Measurements from ENCODE around the gene TBC1D8. TPM values are rescaled to one million over a fixed set of nuclear protein-coding genes. Genes with fewer than 3 reads are reported as not detected.
A peak's percentile ranks its signal among the peaks of the same experiment; 100 is the strongest.

The TBC1D8 gene
- total and polyA plus RNA-seq, 2 of the 13 experiments (the other 11 are each of a cell fraction or from before 2014, with no cell fraction given): 45.1 to 95.4 TPM

- TF ChIP-seq REL (CRISPR knock-in tag; conservative IDR thresholded peaks at IDR 0.05): no peak
- peak; percentile 48; the same call in 1 of the 2 replicates for TF ChIP-seq MED1 (CRISPR knock-in tag; IDR thresholded peaks at IDR 0.05)
- TF ChIP-seq ETV5 (CRISPR knock-in tag; IDR thresholded peaks at IDR 0.05; ENCODE audit: borderline replicate concordance): peak; percentile 36; the same call in 1 of the 2 replicates
- no peak for TF ChIP-seq POGZ (CRISPR knock-in tag; IDR thresholded peaks at IDR 0.05)
- no peak for TF ChIP-seq SNAPC5 (CRISPR knock-in tag; IDR thresholded peaks at IDR 0.05; ENCODE audit: borderline replicate concordance)
- TF ChIP-seq HOXD1 (CRISPR knock-in tag; IDR thresholded peaks at IDR 0.05): no peak
- no peak for TF ChIP-seq ELF1 (CRISPR knock-in tag; IDR thresholded peaks at IDR 0.05)
- no peak for TF ChIP-seq ZNF607 (CRISPR knock-in tag; IDR thresholded peaks at IDR 0.05; ENCODE audit: borderline replicate concordance)
- no peak for TF ChIP-seq RFX5 (IDR thresholded peaks at IDR 0.05; ENCODE audit: low read depth, low read length)
- TF ChIP-seq SMAD9 (CRISPR knock-in tag; IDR thresholded peaks at IDR 0.05): no peak
- TF ChIP-seq MLXIP (CRISPR knock-in tag; IDR thresholded peaks at IDR 0.05; ENCODE audit: borderline replicate concordance): no peak
- TF ChIP-seq TBX2 (CRISPR knock-in tag; IDR thresholded peaks at IDR 0.05; ENCODE audit: borderline replicate concordance): 0 out of 2 replicates have a peak, but pooled peaks have one; percentile 17
These were observed 3.2 kb downstream of the TBC1D8 start (continued) for GRCh38 chr2:101147971-101148370.

Data from HepG2 (cell line).